ENCODE data around the gene ATP2B1. TPM values are rescaled to one million over a fixed set of nuclear protein-coding genes. Genes with fewer than 3 reads are reported as not detected.
"Not testable (repeated sequence)": the region's sequence is repeated elsewhere in the genome, so short reads cannot be mapped to it uniquely, and the experiment has no call there.

The ATP2B1 gene
- total RNA-seq, result 10 to 100 TPM; 17.1 to 17.9 TPM
- long read RNA-seq, partial matches to known transcripts, result 9 of 10 reads
- long read RNA-seq, other reads (novel, unspliced or antisense), result 1 of 10 reads

GRCh38 chr12:89708565-89709156 lies at the start of gene ATP2B1:
Gene ATP2B1 (minus strand): TSS chr12:89708838. CDS start chr12:89655886, 52,952 bp downstream.
- peak; percentile 78 to 79 for ATAC-seq
- intact Hi-C loops (cut with DNase I), result no loop called here
- peak; percentile 90 for DNase-seq

- DNase-seq; ATAC-seq; intact Hi-C loops (cut with DNase I): not testable (repeated sequence)
These were observed 49.3 kb upstream of the ATP2B1 start for GRCh38 chr12:89757987-89758386.

DNA sequence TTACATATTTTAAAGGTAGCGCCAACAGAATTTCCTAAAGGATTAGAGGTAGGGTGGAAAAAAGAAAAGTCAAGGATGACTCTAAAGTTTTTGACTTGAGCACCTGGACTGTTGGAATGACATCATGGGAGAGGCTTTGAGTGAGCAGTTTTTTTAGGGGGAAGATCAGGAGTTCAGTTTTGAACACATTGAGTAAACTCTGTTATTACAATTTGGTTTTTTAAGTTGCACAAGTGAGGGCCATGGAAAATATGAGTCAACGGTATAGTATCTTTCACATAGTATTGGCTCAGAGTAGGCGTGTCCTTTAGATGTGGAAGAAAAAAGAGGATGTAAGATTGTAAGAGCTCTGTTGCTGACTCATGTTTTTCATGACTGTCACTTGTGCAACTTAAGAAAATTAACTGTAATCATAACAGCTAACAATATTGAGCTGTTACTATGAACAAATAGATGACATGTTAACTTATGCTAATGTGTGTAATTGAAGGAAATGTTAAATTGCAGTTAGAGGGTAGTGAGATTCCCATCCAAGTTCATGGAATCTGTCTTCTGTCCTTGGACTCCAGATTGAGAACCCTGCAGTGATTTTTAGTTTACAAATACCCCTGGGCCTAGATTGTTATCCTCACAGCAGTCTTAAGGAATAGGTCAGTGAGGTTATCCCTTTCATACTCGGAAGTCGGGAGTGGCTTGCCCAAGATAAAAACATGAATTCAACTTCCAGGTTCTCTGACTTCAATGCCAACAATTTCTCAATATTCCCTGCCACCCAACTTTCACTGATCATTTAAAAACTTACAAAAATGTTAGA lies 48.2 kb upstream of the ATP2B1 start:
- no peak for DNase-seq
- ATAC-seq, result peak; percentile 82 to 94
- intact Hi-C loops (cut with DNase I), result no loop called here

DNA sequence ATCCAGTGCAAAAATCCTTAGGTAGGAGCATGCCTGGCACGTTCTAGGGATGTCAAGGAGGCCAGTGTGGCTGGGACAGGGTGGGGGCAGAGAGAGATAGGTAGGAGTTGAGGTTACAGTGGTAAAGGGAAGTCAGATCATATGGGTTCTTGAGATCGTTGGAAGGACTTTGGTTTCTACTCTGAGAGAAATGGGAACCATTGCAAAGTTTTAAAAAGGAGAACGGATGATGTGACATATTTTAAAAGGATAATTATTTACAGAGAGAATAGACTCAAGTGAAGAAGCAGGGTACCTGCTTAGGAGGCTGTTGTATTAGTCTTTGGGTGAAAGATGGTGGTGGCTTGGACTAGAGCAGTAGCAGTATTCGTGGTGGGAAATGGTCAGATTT lies 47.6 kb upstream of the ATP2B1 start:
- no peak for DNase-seq
- intact Hi-C loops (cut with DNase I), result no loop called here
- peak in 1 of 2 donors; percentile 34 for ATAC-seq

GRCh38 chr12:89753997-89754396 lies 45.4 kb upstream of the ATP2B1 start:
- ATAC-seq, result no peak
- DNase-seq, result no peak
- intact Hi-C loops (cut with DNase I), result no loop called here

DNA sequence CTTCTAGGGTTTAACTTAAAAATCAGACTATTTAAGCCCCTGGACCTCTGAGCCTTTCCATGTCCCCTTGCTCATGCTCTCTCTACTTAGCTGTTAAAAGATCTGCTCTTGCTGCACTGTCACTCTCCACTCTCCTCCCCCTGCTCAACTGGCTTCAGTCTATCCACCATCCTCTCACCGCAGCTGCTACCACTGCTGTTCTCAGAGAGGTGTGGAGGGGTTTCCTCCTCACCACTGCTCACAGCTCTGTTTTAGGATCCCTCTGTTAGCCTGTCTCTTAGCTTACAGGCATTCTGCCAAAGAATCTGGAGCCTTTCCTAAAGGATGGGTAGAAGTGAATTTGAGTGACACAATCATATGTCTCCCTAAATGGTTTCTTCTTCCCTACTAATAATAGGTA lies 43.7 kb upstream of the ATP2B1 start:
- intact Hi-C loops (cut with DNase I), result no loop called here
- DNase-seq (no peak), ATAC-seq (no peak)

DNA sequence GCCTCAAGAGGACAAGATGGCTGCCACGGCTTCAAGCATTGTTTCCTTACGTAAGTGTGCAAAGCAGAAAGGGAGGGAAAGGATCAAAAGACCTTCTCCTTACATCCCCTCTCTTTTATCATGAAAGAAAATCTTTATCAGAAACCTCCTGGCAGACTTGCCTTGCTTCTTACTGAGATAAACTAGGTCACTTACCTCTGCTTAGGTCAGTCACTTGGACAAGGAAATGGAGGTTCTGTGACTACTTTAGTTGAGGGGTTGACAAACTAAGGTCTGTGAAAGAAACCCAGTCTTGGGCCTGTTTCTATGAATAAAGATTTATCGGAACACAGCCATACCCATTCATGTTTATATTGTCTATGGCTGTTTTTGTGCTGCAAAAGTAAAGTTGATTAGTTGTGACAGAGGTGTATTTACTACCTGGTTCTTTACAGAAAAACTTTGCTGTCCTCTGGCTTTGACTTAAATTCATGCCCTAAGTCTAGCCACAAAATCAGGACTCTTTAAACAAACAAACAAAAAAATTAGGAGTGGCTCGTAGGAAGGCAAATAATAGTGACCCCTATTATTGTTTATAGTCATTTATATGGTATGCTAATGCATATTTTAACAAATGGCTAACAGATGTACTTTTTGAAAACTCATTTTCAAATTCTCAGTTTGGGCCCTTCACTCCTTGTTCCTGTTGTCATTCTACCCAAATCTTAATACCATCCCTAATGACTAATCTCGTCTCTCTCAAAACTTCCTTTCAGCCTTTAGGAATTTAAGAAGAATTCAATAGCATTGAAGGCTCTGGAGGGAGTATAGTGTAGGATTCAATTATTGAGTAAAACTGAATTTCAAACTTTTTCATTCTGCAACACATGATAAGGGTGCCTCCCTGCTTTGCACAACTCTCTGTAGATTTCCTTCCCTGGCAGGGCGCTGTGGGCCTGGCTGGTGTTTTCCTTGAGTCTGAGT lies 42.0 kb upstream of the ATP2B1 start:
- ATAC-seq (peak in 1 of 2 donors; percentile 68), DNase-seq (no peak)
- intact Hi-C loops (cut with DNase I), result no loop called here

DNA sequence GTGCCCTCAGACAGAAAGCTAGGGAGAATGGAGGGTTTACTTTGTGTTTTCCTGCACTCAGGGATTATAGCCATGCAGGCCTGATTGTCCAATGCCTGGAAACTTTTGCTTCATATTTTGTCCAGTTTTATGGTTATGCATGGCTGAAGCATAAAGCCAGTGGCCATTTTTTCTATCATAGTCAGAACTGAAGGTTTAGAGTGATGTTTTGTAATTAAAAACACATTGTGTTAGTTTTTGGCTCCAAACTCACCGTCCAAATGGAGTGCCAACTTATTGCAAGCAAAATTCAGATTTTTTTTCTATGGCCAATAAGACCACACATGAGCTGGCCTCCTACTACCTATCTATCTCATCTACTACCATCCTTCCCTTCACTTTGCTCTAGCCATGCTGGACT lies 40.2 kb upstream of the ATP2B1 start:
- intact Hi-C loops (cut with DNase I), result no loop called here
- ATAC-seq, result no peak
- DNase-seq, result no peak

GRCh38 chr12:89745286-89745685 lies 36.6 kb upstream of the ATP2B1 start:
- DNase-seq (no peak), ATAC-seq (no peak)
- intact Hi-C loops (cut with DNase I), result no loop called here

DNA sequence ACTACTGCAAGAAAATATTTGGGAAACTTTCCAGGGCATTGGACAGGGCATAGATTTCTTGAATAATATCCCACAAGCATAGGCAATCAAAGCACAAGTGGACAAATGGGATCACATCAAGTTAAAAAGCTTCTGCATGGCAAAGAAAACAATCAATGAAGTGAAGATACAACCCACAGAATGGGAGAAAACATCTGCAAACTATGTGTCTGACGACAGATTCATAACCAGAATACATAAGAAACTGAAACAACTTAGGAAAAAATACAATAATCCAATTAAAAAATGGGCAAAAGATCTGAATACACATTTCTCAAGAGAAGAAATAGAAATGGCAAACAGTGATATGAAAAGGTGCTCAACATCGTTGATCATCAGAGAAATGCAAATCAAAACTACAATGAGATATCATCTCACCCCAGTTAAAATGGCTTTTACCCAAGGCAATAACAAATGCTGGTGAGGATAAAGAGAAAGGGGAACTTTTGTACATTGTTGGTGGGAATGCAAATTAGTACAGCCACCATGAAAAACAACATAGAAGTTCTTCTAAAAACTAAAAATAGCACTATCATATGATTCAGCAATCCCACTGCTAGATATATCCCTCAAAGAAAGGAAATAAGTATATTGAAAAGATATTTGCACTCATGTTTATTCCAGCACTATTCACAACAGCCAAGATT lies 33.8 kb upstream of the ATP2B1 start:
- intact Hi-C loops (cut with DNase I), result no loop called here
- no peak for DNase-seq
- ATAC-seq, result no peak

GRCh38 chr12:89740943-89741342 lies 32.3 kb upstream of the ATP2B1 start:
- DNase-seq, result no peak
- intact Hi-C loops (cut with DNase I), result no loop called here
- no peak for ATAC-seq

DNA sequence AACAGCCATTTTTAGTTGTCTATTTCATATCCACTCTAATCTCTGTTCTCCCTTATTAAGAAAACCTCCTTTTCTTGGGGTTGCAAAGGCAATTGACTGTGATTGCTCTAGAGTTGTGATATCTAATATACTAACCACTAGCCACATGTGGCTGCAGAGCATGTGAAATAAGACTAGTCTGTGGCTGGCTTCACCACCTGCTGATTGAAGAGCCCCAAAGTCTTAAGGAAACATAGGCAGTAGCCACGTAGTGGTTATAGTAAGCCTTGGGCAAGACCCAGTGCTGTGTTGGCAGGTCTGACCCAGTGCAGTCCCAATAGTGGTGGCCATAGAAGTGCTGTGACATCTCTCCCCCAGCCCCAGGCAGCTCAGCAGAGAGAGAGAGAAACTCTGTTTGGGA lies 28.4 kb upstream of the ATP2B1 start:
- no peak for DNase-seq
- intact Hi-C loops (cut with DNase I), result no loop called here
- ATAC-seq, result no peak

GRCh38 chr12:89733579-89734201 lies 25.1 kb upstream of the ATP2B1 start:
- ATAC-seq, result no peak
- intact Hi-C loops (cut with DNase I), result no loop called here

DNA sequence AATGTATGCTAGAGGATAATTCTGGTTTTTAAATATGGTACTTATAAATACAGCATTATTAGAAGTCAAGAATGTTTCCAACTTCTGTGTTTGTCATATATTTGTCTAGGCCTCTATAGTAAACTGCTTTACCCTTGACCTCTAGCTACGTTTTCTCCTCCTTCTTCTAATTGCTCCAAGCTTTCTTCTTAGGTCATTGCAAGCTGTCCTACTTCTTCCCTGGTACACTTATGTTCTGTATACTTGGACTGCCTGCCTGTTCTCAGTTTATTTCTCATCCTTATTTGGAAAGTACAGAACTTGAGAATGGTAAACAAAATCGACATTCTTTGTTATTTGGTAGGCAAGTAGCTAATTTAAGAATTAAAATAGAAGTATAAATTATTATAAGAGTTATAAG lies 23.9 kb upstream of the ATP2B1 start:
- ATAC-seq (no peak), DNase-seq (no peak)
- intact Hi-C loops (cut with DNase I), result no loop called here

More at GRCh38 chr12:89733579-89734201, 25.1 kb upstream of the ATP2B1 start:
- no peak for DNase-seq

- no peak for ATAC-seq
- intact Hi-C loops (cut with DNase I), result no loop called here
These were observed 23.0 kb upstream of the ATP2B1 start for GRCh38 chr12:89731614-89732013.

DNA sequence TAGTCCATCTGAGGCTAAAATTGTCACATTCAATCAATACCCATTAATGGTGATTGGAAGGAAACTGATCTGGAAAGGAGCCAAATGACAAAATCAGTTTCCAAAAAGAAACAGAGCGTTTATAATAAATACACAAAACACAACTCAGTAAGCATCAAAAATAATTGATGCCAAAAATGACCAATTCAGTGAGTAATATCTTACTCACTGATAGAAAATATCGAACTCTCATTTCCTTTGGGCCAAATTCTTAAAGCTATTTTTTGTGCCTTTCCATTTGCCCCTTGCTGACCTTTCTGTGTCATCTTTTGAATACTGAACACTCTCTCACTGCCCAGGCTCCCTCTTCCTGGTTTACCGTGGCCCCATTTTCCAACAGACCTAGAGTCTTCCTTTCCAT lies 22.5 kb upstream of the ATP2B1 start:
- DNase-seq (no peak), ATAC-seq (no peak)
- intact Hi-C loops (cut with DNase I), result no loop called here

More at GRCh38 chr12:89731614-89732013, 23.0 kb upstream of the ATP2B1 start:
- no peak for DNase-seq

GRCh38 chr12:89729946-89730459 lies 21.4 kb upstream of the ATP2B1 start:
- ATAC-seq (no peak), DNase-seq (no peak)
- intact Hi-C loops (cut with DNase I), result no loop called here

- DNase-seq (no peak), ATAC-seq (no peak)
- intact Hi-C loops (cut with DNase I), result no loop called here
These were observed 14.6 kb upstream of the ATP2B1 start for GRCh38 chr12:89723276-89723675.

Measured in left cardiac atrium (tissue), 4 donors.